HepG2 (cell line): Measurements from ENCODE around the gene ID4. TPM values are rescaled to one million over a fixed set of nuclear protein-coding genes. Genes with fewer than 3 reads are reported as not detected.

Experiments used
- ATF1 ChIP-seq: IDR thresholded peaks from 2 replicates; pipeline ENCODE4 v1.6.1; 2016; ENCODE audit warnings: mild to moderate bottlenecking, control low read depth
- FOXK2 ChIP-seq: fragments of 450-650 bp; IDR thresholded peaks from 2 replicates; pipeline ENCODE4 v1.6.1; 2016
- FOXO1 ChIP-seq: sonication (generic); formaldehyde crosslinking; IDR thresholded peaks from 2 replicates; pipeline ENCODE4 v1.4.0; 2020; ENCODE audit warnings: missing genetic modification reagents
- HNRNPK ChIP-seq: fragments of 200-400 bp; formaldehyde crosslinking; IDR thresholded peaks from 2 replicates; pipeline ENCODE4 v1.6.1; 2018; ENCODE audit warnings: low read length, low read depth, moderate library complexity, mild to moderate bottlenecking; ENCODE audit not compliant: poor library complexity, severe bottlenecking
- HNRNPLL ChIP-seq: fragments of 200-400 bp; formaldehyde crosslinking; IDR thresholded peaks from 2 replicates; pipeline ENCODE4 v1.6.1; 2017; ENCODE audit warnings: mild to moderate bottlenecking, low read depth, low read length; ENCODE audit not compliant: poor library complexity, severe bottlenecking
- KLF11 ChIP-seq: IDR thresholded peaks from 2 replicates; pipeline ENCODE4 v1.6.1; 2016; ENCODE audit warnings: missing compliant biosample characterization
- KLF16 ChIP-seq, 2 experiments: sonication (generic) in 1 of 2; formaldehyde crosslinking in 1 of 2; IDR thresholded peaks; 2 replicates each; pipeline versions ENCODE4 v1.6.1 to v1.8.0; 2016 to 2023; ENCODE audit warnings: missing genetic modification reagents in 2 of 2, missing compliant biosample characterization in 1 of 2
- KLF6 ChIP-seq: IDR thresholded peaks from 2 replicates; pipeline ENCODE4 v1.8.0; 2016; ENCODE audit warnings: missing biosample characterization, missing genetic modification reagents
- MED8 ChIP-seq: sonication (generic); formaldehyde crosslinking; IDR thresholded peaks from 2 replicates; pipeline ENCODE4 v1.8.1; 2023; ENCODE audit warnings: mild to moderate bottlenecking, missing genetic modification reagents; ENCODE audit not compliant: insufficient replicate concordance
- MZF1 ChIP-seq: sonication (generic); formaldehyde crosslinking; IDR thresholded peaks from 2 replicates; pipeline ENCODE4 v1.8.1; 2023; ENCODE audit warnings: mild to moderate bottlenecking, missing genetic modification reagents, borderline replicate concordance
- NCOA2 ChIP-seq: sonication (generic); formaldehyde crosslinking; IDR thresholded peaks from 2 replicates; pipeline ENCODE4 v1.8.0; 2022; ENCODE audit warnings: inconsistent platforms
- PAF1 ChIP-seq: IDR thresholded peaks from 2 replicates; pipeline ENCODE4 v1.6.1; 2016; ENCODE audit warnings: missing genetic modification reagents, missing compliant biosample characterization
- RBM22 ChIP-seq: fragments of 200-400 bp; formaldehyde crosslinking; optimal IDR thresholded peaks from 2 replicates; pipeline ENCODE3; 2017; ENCODE audit warnings: mild to moderate bottlenecking, low read length, moderate library complexity
- RELA ChIP-seq: sonication (generic); formaldehyde crosslinking; IDR thresholded peaks from 2 replicates; pipeline ENCODE4 v1.4.0; 2020; ENCODE audit warnings: missing genetic modification reagents
- RFXANK ChIP-seq: IDR thresholded peaks from 2 replicates; pipeline ENCODE4 v1.6.1; 2016
- SKI ChIP-seq: fragments of 450-650 bp; IDR thresholded peaks from one replicate; pipeline ENCODE4 v1.6.1; 2018; ENCODE audit warnings: mild to moderate bottlenecking; ENCODE audit not compliant: partially characterized antibody
- SPEN ChIP-seq: sonication (generic); formaldehyde crosslinking; IDR thresholded peaks from 2 replicates; pipeline ENCODE4 v1.5.1; 2020; ENCODE audit warnings: low read depth, mild to moderate bottlenecking, missing genetic modification reagents
- TOE1 ChIP-seq: sonication (generic); formaldehyde crosslinking; IDR thresholded peaks from 2 replicates; pipeline ENCODE4 v1.4.0; 2020; ENCODE audit warnings: mild to moderate bottlenecking, missing genetic modification reagents
- YEATS2 ChIP-seq: sonication (generic); formaldehyde crosslinking; IDR thresholded peaks from 2 replicates; pipeline ENCODE4 v1.4.0; 2020; ENCODE audit warnings: missing genetic modification reagents, borderline replicate concordance
- ZFP90 ChIP-seq: sonication (generic); formaldehyde crosslinking; IDR thresholded peaks from 2 replicates; pipeline ENCODE4 v1.8.0; 2022; ENCODE audit warnings: missing genetic modification reagents, mild to moderate bottlenecking, inconsistent platforms, borderline replicate concordance
- ZNF670 ChIP-seq: sonication (generic); formaldehyde crosslinking; IDR thresholded peaks from 2 replicates; pipeline ENCODE4 v1.8.0; 2022; ENCODE audit warnings: mild to moderate bottlenecking, missing genetic modification reagents, borderline replicate concordance
- ZNF792 ChIP-seq: IDR thresholded peaks from 2 replicates; pipeline ENCODE4 v1.6.1; 2016
- polyA plus RNA-seq, 8 experiments: library from polyadenylated mRNA; depleted of rRNA in 3 of 8; stranded (reverse) in 7 of 8; unstranded in 1 of 8; fragments of >200 nt; fragmentation: Illumina TruSeq in 4 of 8; extraction: Trizol in 4 of 8; gene quantifications; 2 replicates each; pipeline versions ENCODE4 v1.2.1 to v1.2.3, GENCODE V29; 2011 to 2016; ENCODE audit warnings: low read depth in 4 of 8, missing spikeins in 1 of 8, mixed read lengths in 1 of 8; ENCODE audit not compliant: insufficient read depth in 1 of 8
- total RNA-seq, 5 experiments: library from RNA; depleted of rRNA; stranded (reverse); fragments of >200 nt; fragmentation: Illumina TruSeq; extraction: Trizol; gene quantifications; 2 replicates each; pipeline ENCODE4 v1.2.3, GENCODE V29; 2016; ENCODE audit warnings: low read depth in 1 of 5
- TF ChIP-seq, protein P1 (sequence below): sonication (generic); formaldehyde crosslinking; IDR thresholded peaks from 2 replicates; pipeline ENCODE4 v1.4.0; 2020; ENCODE audit warnings: missing genetic modification reagents, borderline replicate concordance
- TF ChIP-seq, protein P2 (sequence below): sonication (generic); formaldehyde crosslinking; IDR thresholded peaks from 2 replicates; pipeline ENCODE4 v1.8.1; 2023; ENCODE audit warnings: missing genetic modification reagents, mild to moderate bottlenecking, borderline replicate concordance
- TF ChIP-seq, protein P3 (sequence below): sonication (generic); formaldehyde crosslinking; IDR thresholded peaks from 2 replicates; pipeline ENCODE4 v1.4.0; 2020; ENCODE audit warnings: missing genetic modification reagents

ID4 gene
- total and polyA plus RNA-seq, 2 of the 13 experiments (the other 11 are each of a cell fraction or from before 2014, with no cell fraction given) = 0.20 to 0.44 TPM

DNA sequence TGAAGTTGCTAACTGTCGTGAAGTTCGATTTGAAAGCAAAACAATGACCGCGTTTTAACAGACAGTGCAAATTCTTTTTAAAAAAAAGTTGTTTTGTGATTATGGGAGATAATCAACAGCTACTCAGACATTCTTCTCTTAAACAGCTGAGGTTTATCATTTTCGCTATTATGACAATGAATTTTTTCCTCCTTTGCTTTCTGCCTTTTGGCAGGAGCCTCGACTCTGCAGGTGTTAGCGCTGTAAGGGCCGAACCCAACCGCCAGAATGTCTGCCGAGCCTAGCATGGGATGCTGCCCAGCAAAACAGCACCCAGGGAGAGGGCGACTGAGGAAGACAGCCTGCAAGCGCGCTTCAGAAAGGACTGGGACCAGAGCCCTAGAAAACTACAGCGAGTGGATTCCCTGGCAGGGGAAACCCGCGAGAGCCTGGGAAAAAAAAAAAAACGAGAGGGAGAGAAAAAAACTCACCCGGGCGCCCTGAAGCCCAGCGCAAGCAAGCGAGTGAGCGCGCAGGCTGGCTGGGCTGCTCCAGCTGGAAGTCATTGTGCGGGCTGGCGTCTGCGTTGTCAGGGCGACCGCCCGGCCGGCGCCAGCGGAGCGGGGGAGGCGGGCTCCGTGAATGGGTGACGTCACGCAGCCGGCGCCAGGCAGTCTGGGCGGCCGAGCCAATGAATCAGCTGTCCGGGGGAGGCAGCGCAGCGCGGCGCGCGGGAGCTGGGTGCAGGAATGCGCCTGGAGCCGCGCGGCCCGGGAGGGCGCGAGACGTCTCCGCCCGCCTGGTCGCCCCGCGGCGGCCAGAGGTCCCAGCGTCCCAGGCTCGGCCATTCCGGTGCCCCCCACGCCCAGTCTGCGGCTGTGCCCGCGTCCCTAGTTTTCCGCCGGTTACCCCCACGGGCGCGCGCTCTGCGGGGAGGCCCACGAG lies 32.7 kb upstream of the ID4 start (continued):
- TF ChIP-seq HNRNPLL (peak; percentile 91), FOXK2 (no peak), ZNF792 (peak; percentile 62; the same call in 1 of the 2 replicates), KLF16 (CRISPR knock-in tag; IDR thresholded peaks at IDR 0.05) (no peak; a peak in 1 of 4 replicates), HNRNPK (peak; percentile 92), MED8 (no peak), YEATS2 (CRISPR knock-in tag) (0 out of 2 replicates have a peak, but pooled peaks have one; percentile 24), SPEN (CRISPR knock-in tag) (peak; percentile 88), RELA (CRISPR knock-in tag) (no peak), RFXANK (CRISPR knock-in tag) (no peak), MZF1 (CRISPR knock-in tag) (no peak), RBM22 (peak; percentile 99), ZFP90 (CRISPR knock-in tag) (peak; percentile 68; the same call in 1 of the 2 replicates), PAF1 (no peak), ZNF670 (CRISPR knock-in tag) (peak; percentile 88; the same call in 1 of the 2 replicates), NCOA2 (CRISPR knock-in tag) (peak; percentile 86; the same call in 1 of the 2 replicates), KLF11 (CRISPR knock-in tag) (no peak), FOXO1 (CRISPR knock-in tag) (peak; percentile 44; the same call in 1 of the 2 replicates), ATF1 (peak; percentile 76), SKI (peak; percentile 99), TOE1 (CRISPR knock-in tag) (no peak; the same call in 1 of the 2 replicates), KLF6 (CRISPR knock-in tag) (no peak; the same call in 1 of the 2 replicates)
- TF ChIP-seq, protein P1, sequence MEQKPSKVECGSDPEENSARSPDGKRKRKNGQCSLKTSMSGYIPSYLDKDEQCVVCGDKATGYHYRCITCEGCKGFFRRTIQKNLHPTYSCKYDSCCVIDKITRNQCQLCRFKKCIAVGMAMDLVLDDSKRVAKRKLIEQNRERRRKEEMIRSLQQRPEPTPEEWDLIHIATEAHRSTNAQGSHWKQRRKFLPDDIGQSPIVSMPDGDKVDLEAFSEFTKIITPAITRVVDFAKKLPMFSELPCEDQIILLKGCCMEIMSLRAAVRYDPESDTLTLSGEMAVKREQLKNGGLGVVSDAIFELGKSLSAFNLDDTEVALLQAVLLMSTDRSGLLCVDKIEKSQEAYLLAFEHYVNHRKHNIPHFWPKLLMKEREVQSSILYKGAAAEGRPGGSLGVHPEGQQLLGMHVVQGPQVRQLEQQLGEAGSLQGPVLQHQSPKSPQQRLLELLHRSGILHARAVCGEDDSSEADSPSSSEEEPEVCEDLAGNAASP (CRISPR knock-in tag) = peak; percentile 54; the same call in 1 of the 2 replicates
- TF ChIP-seq, protein P2, sequence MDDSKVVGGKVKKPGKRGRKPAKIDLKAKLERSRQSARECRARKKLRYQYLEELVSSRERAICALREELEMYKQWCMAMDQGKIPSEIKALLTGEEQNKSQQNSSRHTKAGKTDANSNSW (CRISPR knock-in tag) = no peak
- TF ChIP-seq, protein P3, sequence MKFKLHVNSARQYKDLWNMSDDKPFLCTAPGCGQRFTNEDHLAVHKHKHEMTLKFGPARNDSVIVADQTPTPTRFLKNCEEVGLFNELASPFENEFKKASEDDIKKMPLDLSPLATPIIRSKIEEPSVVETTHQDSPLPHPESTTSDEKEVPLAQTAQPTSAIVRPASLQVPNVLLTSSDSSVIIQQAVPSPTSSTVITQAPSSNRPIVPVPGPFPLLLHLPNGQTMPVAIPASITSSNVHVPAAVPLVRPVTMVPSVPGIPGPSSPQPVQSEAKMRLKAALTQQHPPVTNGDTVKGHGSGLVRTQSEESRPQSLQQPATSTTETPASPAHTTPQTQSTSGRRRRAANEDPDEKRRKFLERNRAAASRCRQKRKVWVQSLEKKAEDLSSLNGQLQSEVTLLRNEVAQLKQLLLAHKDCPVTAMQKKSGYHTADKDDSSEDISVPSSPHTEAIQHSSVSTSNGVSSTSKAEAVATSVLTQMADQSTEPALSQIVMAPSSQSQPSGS (CRISPR knock-in tag) = peak; percentile 99
